ENCODE measurements around the gene EMILIN2. TPM values are rescaled to one million over a fixed set of nuclear protein-coding genes. Genes with fewer than 3 reads are reported as not detected.
"Not testable (repeated sequence)": the region's sequence is repeated elsewhere in the genome, so short reads cannot be mapped to it uniquely, and the experiment has no call there.

The EMILIN2 gene
- total RNA-seq, 1 donor from 2014 or later: 29.6 TPM

- no peaks in the 10 kb centered on the region for H3K9me3 ChIP-seq (ENCODE audit: insufficient read depth, low read depth, low read length)
- H3K27ac ChIP-seq (ENCODE audit: low read depth, low read length): peak overlapping the region; percentile 17
- H3K4me3 ChIP-seq (ENCODE audit: insufficient read depth, low read depth, low read length): peak overlapping the region; percentile 16
- no peaks in the 10 kb centered on the region for H3K36me3 Mint-ChIP-seq (ENCODE audit: low read depth, unreplicated experiment)
- peaks cover 7% of the 10 kb centered on the region for H3K9me3 Mint-ChIP-seq (ENCODE audit: unreplicated experiment)
- DNase-seq (ENCODE audit: low read depth): peak; percentile 26
- no peak overlapping the region for H2AFZ ChIP-seq (ENCODE audit: low read depth, low read length)
- H3K27me3 Mint-ChIP-seq (ENCODE audit: low read depth, unreplicated experiment): no peaks in the 10 kb centered on the region
- no peak for TF ChIP-seq EZH2 (IDR thresholded peaks at IDR 0.05; ENCODE audit: insufficient read depth, low read length)
- no peak for TF ChIP-seq CTCF (IDR thresholded peaks at IDR 0.05; ENCODE audit: insufficient read depth, low read depth, low read length)
- H3K79me2 ChIP-seq (ENCODE audit: insufficient read depth, low read length): no peaks in the 10 kb centered on the region
- peak; percentile 9 for FAIRE-seq
- H3K4me1 Mint-ChIP-seq (ENCODE audit: low read depth, unreplicated experiment): peaks cover 11% of the 10 kb centered on the region
- no peak overlapping the region for H3K9ac ChIP-seq (ENCODE audit: low read length)
- no peak overlapping the region for H3K4me3 Mint-ChIP-seq (ENCODE audit: unreplicated experiment)
- no peaks in the 10 kb centered on the region for H3K27me3 ChIP-seq (ENCODE audit: insufficient read depth, low read length)
- peaks cover 7% of the 10 kb centered on the region for H3K4me1 ChIP-seq (ENCODE audit: insufficient read depth, low read length)
- H3K36me3 ChIP-seq (ENCODE audit: insufficient read depth, low read length): peaks cover 5% of the 10 kb centered on the region
- H3K27ac Mint-ChIP-seq (ENCODE audit: unreplicated experiment): peak overlapping the region; percentile 59
- no peaks in the 10 kb centered on the region for H4K20me1 ChIP-seq (ENCODE audit: insufficient read depth, low read length)
- peak overlapping the region; percentile 13 for H3K4me2 ChIP-seq (ENCODE audit: low read length)
Measured at GRCh38 chr18:2805970-2806943, 40.5 kb upstream of the EMILIN2 start.

- not testable (repeated sequence) for H3K9ac ChIP-seq (ENCODE audit: low read length); H3K27me3 ChIP-seq (ENCODE audit: insufficient read depth, low read length); H3K36me3 Mint-ChIP-seq (ENCODE audit: low read depth, unreplicated experiment); H4K20me1 ChIP-seq (ENCODE audit: insufficient read depth, low read length); H3K79me2 ChIP-seq (ENCODE audit: insufficient read depth, low read length); H3K36me3 ChIP-seq (ENCODE audit: insufficient read depth, low read length); DNase-seq (ENCODE audit: low read depth); H3K4me3 ChIP-seq (ENCODE audit: insufficient read depth, low read depth, low read length); H3K4me1 ChIP-seq (ENCODE audit: insufficient read depth, low read length); H3K4me3 Mint-ChIP-seq (ENCODE audit: unreplicated experiment); H3K9me3 Mint-ChIP-seq (ENCODE audit: unreplicated experiment); H3K9me3 ChIP-seq (ENCODE audit: insufficient read depth, low read depth, low read length); H3K4me2 ChIP-seq (ENCODE audit: low read length); H3K27me3 Mint-ChIP-seq (ENCODE audit: low read depth, unreplicated experiment); FAIRE-seq; H3K27ac ChIP-seq (ENCODE audit: low read depth, low read length); H3K27ac Mint-ChIP-seq (ENCODE audit: unreplicated experiment); H2AFZ ChIP-seq (ENCODE audit: low read depth, low read length)
- H3K4me1 Mint-ChIP-seq (ENCODE audit: low read depth, unreplicated experiment): peaks cover 11% of the 10 kb centered on the region
Measured at GRCh38 chr18:2808640-2809039, 38.2 kb upstream of the EMILIN2 start.

GRCh38 chr18:2809666-2810183, 37.1 kb upstream of the EMILIN2 start:
- not testable (repeated sequence) for H2AFZ ChIP-seq (ENCODE audit: low read depth, low read length); FAIRE-seq; H3K4me1 ChIP-seq (ENCODE audit: insufficient read depth, low read length); H3K4me3 Mint-ChIP-seq (ENCODE audit: unreplicated experiment); H3K36me3 Mint-ChIP-seq (ENCODE audit: low read depth, unreplicated experiment); H3K9me3 ChIP-seq (ENCODE audit: insufficient read depth, low read depth, low read length); H3K27ac Mint-ChIP-seq (ENCODE audit: unreplicated experiment); H3K79me2 ChIP-seq (ENCODE audit: insufficient read depth, low read length); H3K36me3 ChIP-seq (ENCODE audit: insufficient read depth, low read length); H4K20me1 ChIP-seq (ENCODE audit: insufficient read depth, low read length); H3K4me2 ChIP-seq (ENCODE audit: low read length); H3K27me3 ChIP-seq (ENCODE audit: insufficient read depth, low read length); H3K9me3 Mint-ChIP-seq (ENCODE audit: unreplicated experiment); H3K27me3 Mint-ChIP-seq (ENCODE audit: low read depth, unreplicated experiment); H3K4me3 ChIP-seq (ENCODE audit: insufficient read depth, low read depth, low read length); DNase-seq (ENCODE audit: low read depth); H3K27ac ChIP-seq (ENCODE audit: low read depth, low read length); H3K9ac ChIP-seq (ENCODE audit: low read length)
- H3K4me1 Mint-ChIP-seq (ENCODE audit: low read depth, unreplicated experiment): peaks cover 11% of the 10 kb centered on the region

All from astrocyte (in vitro differentiated cells and primary cell).